B cell (primary cell): Measurements from ENCODE around the gene PAXIP1.

Experiments used
- EZH2 ChIP-seq: IDR thresholded peaks from 2 replicates; pipeline ENCODE4 v1.6.1; 2012; ENCODE audit warnings: borderline replicate concordance, low read depth, mild to moderate bottlenecking, moderate library complexity, low read length; ENCODE audit not compliant: insufficient read depth, poor library complexity, severe bottlenecking
- TF ChIP-seq, protein P1 (sequence below): fragments of 200-600 bp; IDR thresholded peaks from one replicate; pipeline ENCODE4 v1.8.0; 2022; ENCODE audit warnings: antibody characterized with exemption, mild to moderate bottlenecking

DNA sequence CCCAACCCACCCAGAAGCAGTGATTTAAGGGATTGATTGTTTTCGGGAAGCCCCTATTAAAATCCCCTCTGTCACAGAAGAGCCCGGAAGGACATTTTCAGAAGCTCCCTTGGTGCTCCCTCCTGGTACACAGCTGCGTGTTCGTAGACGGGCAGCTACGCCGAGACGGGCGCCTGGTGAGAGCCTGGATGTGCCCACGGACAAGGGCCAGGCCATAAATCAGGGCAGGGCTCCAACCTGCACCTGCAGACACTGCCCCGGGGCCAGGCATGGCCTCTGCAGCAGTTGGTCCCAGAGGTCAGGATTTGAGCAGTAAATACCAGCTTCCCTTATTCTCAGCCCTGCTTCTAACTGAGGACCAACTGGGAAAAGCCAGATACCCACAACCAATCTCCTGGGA is 106.8 kb downstream of the PAXIP1 start:
- TF ChIP-seq, protein P1, sequence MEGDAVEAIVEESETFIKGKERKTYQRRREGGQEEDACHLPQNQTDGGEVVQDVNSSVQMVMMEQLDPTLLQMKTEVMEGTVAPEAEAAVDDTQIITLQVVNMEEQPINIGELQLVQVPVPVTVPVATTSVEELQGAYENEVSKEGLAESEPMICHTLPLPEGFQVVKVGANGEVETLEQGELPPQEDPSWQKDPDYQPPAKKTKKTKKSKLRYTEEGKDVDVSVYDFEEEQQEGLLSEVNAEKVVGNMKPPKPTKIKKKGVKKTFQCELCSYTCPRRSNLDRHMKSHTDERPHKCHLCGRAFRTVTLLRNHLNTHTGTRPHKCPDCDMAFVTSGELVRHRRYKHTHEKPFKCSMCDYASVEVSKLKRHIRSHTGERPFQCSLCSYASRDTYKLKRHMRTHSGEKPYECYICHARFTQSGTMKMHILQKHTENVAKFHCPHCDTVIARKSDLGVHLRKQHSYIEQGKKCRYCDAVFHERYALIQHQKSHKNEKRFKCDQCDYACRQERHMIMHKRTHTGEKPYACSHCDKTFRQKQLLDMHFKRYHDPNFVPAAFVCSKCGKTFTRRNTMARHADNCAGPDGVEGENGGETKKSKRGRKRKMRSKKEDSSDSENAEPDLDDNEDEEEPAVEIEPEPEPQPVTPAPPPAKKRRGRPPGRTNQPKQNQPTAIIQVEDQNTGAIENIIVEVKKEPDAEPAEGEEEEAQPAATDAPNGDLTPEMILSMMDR: no peak
- TF ChIP-seq EZH2: no peak
